Measurements from ENCODE around the gene MYO9B.

MYO9B gene

DNA sequence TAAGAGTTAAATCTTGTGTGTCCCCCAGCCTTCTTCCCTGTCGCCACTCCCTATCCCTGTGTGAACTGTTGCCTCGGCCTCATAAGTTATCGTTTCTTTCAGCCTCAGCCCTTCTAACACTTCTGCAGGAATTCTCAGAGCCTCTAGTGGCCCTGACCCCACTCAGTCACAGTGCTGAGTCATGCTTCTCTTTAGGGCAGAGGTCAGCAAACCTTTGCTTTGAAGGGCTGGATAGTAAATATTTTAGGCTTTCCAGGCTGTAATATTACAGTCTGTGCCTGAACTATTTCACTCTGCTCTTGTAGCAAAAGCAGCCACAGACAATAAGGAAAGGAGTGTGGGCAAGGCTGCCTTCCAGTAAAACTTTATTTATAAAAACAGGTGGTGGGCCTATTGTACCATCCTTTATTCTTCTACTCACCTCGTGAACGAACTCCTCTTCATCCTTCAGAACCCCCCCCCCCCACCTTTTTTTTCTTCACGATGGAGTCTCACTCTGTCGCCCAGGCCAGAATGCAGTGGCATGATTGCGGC lies 22.1 kb downstream of the MYO9B start:
- in situ Hi-C loops (cut with HindIII; ENCODE audit: low pct_ligation_motif_present, low sequenced_read_pairs) = no loop called here
- no peak for DNase-seq
- H3K36me3 ChIP-seq (replicated peaks) = peaks cover 18% of the 10 kb centered on the region
- no peak overlapping the region for H3K4me3 ChIP-seq (ENCODE audit: low read depth, low read length)
- no peaks in the 10 kb centered on the region for H3K27me3 ChIP-seq (replicated peaks)
- peak overlapping the region; percentile 51 for H3K27ac ChIP-seq
- TF ChIP-seq, protein P1, sequence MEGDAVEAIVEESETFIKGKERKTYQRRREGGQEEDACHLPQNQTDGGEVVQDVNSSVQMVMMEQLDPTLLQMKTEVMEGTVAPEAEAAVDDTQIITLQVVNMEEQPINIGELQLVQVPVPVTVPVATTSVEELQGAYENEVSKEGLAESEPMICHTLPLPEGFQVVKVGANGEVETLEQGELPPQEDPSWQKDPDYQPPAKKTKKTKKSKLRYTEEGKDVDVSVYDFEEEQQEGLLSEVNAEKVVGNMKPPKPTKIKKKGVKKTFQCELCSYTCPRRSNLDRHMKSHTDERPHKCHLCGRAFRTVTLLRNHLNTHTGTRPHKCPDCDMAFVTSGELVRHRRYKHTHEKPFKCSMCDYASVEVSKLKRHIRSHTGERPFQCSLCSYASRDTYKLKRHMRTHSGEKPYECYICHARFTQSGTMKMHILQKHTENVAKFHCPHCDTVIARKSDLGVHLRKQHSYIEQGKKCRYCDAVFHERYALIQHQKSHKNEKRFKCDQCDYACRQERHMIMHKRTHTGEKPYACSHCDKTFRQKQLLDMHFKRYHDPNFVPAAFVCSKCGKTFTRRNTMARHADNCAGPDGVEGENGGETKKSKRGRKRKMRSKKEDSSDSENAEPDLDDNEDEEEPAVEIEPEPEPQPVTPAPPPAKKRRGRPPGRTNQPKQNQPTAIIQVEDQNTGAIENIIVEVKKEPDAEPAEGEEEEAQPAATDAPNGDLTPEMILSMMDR (IDR thresholded peaks at IDR 0.05; ENCODE audit: low read depth, low read length, missing control alignments) = no peak

GRCh38 chr19:17098326-17098725 lies 22.7 kb downstream of the MYO9B start:
- in situ Hi-C loops (cut with HindIII; ENCODE audit: low pct_ligation_motif_present, low sequenced_read_pairs) = no loop called here
- DNase-seq = no peak
- TF ChIP-seq, protein P1 (IDR thresholded peaks at IDR 0.05; ENCODE audit: low read depth, low read length, missing control alignments) = no peak
- Histone ChIP-seq H3K36me3 (replicated peaks) (peaks cover 22% of the 10 kb centered on the region), H3K4me3 (ENCODE audit: low read depth, low read length) (no peak overlapping the region), H3K27ac (no peak overlapping the region), H3K27me3 (replicated peaks) (no peaks in the 10 kb centered on the region)

DNA sequence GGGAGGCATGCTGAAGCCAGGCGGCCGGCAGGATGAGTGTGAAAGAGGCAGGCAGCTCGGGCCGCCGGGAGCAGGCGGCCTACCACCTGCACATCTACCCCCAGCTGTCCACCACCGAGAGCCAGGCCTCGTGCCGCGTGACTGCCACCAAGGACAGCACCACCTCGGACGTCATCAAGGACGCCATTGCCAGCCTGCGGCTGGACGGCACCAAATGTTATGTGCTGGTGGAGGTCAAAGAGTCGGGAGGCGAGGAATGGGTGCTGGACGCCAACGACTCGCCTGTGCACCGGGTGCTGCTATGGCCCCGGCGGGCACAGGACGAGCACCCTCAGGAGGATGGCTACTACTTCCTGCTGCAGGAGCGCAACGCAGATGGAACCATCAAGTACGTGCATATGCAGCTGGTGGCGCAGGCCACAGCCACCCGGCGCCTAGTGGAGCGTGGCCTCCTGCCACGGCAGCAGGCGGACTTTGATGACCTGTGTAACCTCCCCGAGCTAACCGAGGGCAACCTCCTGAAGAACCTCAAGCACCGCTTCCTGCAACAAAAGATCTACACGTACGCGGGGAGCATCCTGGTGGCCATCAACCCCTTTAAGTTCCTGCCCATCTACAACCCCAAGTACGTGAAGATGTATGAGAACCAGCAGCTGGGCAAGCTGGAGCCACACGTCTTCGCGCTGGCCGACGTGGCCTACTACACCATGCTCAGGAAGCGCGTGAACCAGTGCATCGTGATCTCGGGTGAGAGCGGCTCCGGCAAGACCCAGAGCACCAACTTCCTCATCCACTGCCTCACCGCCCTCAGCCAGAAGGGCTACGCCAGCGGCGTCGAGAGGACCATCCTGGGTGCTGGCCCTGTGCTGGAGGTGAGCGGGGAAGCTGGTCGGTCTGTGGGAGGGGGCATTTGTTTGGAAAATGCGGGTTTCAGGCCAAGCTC lies 26.4 kb downstream of the MYO9B start:
- Histone ChIP-seq H3K27ac (no peak overlapping the region), H3K36me3 (replicated peaks) (peaks cover 33% of the 10 kb centered on the region), H3K4me3 (ENCODE audit: low read depth, low read length) (no peak overlapping the region), H3K27me3 (replicated peaks) (no peaks in the 10 kb centered on the region)
- TF ChIP-seq, protein P1 (IDR thresholded peaks at IDR 0.05; ENCODE audit: low read depth, low read length, missing control alignments) = no peak
- DNase-seq = no peak
- in situ Hi-C loops (cut with HindIII; ENCODE audit: low pct_ligation_motif_present, low sequenced_read_pairs) = no loop called here

DNA sequence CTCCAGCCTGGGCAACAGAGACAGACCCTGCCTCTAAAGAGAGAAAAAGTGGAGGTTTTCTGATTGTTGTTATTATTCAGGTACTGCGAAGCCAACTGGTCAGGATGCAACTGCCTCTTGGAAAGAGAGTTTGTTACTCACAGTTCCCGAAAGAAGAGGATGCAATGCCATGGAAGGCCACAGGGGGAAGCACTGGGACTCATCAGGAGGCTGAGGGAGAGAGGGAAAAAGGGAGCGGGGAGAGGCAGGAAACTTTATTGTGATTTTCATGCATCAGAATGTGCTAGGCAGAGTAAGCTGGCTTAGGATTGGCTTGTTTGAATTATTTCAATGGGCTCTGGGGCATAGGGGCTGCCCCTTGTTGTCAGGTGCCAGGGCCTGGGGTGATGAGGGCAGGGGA lies 27.6 kb downstream of the MYO9B start:
- peaks cover 36% of the 10 kb centered on the region for H3K36me3 ChIP-seq (replicated peaks)
- in situ Hi-C loops (cut with HindIII; ENCODE audit: low pct_ligation_motif_present, low sequenced_read_pairs) = no loop called here
- H3K27ac ChIP-seq = no peak overlapping the region
- H3K4me3 ChIP-seq (ENCODE audit: low read depth, low read length) = no peak overlapping the region
- H3K27me3 ChIP-seq (replicated peaks) = no peaks in the 10 kb centered on the region
- TF ChIP-seq, protein P1 (IDR thresholded peaks at IDR 0.05; ENCODE audit: low read depth, low read length, missing control alignments) = peak; percentile 88
- DNase-seq = peak; percentile 45

- Histone ChIP-seq H3K4me3 (ENCODE audit: low read depth, low read length) (no peak overlapping the region), H3K27me3 (replicated peaks) (no peaks in the 10 kb centered on the region), H3K27ac (no peak overlapping the region), H3K36me3 (replicated peaks) (peaks cover 36% of the 10 kb centered on the region)
- in situ Hi-C loops (cut with HindIII; ENCODE audit: low pct_ligation_motif_present, low sequenced_read_pairs) = no loop called here
- DNase-seq = no peak
- TF ChIP-seq, protein P1 (IDR thresholded peaks at IDR 0.05; ENCODE audit: low read depth, low read length, missing control alignments) = no peak
Measured at GRCh38 chr19:17104679-17105078, 29.1 kb downstream of the MYO9B start.

Data from brain microvascular endothelial cell (primary cell).